RWPE1 (cell line): ENCODE results near the gene ACSF3.
A peak's percentile ranks its signal among the peaks of the same experiment; 100 is the strongest.

Experiments used
- CTCF ChIA-PET: fragments of 350-600 bp; sonication (Branson Sonifier 250); formaldehyde crosslinking; extraction: SDS; loops from one replicate; lab custom pipeline; 2021; lab: Yijun Ruan, JAX
- POLR2A ChIA-PET: fragments of 400-600 bp; formaldehyde crosslinking; extraction: SDS; loops from one replicate; lab custom pipeline; 2020; ENCODE audit warnings: antibody characterized with exemption; ENCODE audit not compliant: low non-redundant PET; lab: Yijun Ruan, JAX
- DNase-seq: peaks from one replicate; pipeline ENCODE4 v3.0.0; 2012; ENCODE audit warnings: low spot score
- H3K27ac ChIP-seq: fragments of 450-650 bp; 2 replicates; pipeline ENCODE4 v1.5.1; 2017
- TF ChIP-seq, protein P1 (sequence below): fragments of 450-650 bp; conservative IDR thresholded peaks from 2 replicates; pipeline ENCODE4 v1.5.1; 2017; ENCODE audit warnings: low read depth, mild to moderate bottlenecking

The ACSF3 gene

DNA sequence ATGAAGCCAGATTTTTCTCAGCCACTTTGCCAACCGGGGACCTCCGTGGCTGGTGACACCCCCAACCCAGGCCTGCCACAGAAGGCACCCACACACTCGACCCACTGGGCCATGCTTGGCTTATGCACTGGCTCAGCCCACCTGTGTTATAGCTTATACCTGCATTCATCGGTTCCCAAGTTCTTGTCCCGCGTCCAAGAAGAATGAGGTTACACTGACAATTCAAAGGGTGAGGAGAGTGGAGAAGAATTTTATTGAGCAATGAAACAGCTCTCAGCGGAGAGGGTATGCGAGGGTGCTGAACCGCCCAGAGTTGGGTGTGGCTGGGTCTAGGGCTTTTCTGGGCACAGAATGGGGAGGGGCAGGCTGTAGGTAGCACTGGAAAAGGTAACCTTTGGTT lies 55.7 kb downstream of the ACSF3 start:
- TF ChIP-seq, protein P1, sequence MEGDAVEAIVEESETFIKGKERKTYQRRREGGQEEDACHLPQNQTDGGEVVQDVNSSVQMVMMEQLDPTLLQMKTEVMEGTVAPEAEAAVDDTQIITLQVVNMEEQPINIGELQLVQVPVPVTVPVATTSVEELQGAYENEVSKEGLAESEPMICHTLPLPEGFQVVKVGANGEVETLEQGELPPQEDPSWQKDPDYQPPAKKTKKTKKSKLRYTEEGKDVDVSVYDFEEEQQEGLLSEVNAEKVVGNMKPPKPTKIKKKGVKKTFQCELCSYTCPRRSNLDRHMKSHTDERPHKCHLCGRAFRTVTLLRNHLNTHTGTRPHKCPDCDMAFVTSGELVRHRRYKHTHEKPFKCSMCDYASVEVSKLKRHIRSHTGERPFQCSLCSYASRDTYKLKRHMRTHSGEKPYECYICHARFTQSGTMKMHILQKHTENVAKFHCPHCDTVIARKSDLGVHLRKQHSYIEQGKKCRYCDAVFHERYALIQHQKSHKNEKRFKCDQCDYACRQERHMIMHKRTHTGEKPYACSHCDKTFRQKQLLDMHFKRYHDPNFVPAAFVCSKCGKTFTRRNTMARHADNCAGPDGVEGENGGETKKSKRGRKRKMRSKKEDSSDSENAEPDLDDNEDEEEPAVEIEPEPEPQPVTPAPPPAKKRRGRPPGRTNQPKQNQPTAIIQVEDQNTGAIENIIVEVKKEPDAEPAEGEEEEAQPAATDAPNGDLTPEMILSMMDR = no peak
- POLR2A ChIA-PET = no interaction called here
- CTCF ChIA-PET = interaction anchor here (0.6 kb wide), 2 partner anchors 18 to 22 kb away, joined by 3 read pairs; no protein-coding TSS in a partner anchor
- no peak for DNase-seq
- H3K27ac ChIP-seq = peak overlapping the region; percentile 75

DNA sequence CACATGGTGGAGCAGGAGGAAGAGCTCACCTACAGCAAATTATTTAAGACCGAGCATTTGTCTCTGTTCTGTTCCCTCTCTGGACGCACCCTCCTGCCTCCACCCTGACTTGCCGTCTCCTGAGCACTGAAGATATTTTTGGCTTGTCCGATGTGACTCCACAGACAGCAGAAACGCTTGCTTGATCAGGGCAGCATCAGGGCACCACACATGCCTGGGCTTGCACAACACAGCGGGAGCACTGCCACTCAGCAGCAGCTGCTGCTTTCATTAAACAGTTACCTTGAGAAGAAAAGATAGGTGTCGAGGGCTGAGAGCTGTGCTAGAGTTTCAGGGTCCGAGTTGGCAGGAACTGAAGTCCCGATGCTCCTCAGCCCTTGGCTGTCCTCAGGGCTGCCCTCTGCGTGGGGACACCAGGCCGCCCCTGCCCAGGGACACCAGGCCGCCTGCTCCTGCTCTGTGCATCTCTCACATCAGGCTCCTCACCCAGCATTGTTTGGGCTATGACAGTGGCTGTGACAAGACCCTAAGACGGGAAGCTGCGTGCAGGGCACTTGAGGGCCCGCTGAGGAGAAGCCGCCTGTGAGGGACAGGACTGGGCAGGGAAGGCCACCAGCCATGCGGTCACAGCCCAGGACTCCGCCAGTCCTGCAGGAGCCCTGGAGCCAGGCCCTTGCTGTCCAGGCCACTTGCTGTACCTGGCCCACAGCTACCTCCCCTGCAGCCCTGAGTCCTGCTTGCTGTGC lies 56.6 kb downstream of the ACSF3 start:
- peak overlapping the region; percentile 75 for H3K27ac ChIP-seq
- POLR2A ChIA-PET = no interaction called here
- TF ChIP-seq, protein P1 = no peak
- CTCF ChIA-PET = interaction anchor here (0.6 kb wide), 1 partner anchor 23 kb away, joined by 3 read pairs; no protein-coding TSS in a partner anchor
- peak; percentile 65 for DNase-seq

DNA sequence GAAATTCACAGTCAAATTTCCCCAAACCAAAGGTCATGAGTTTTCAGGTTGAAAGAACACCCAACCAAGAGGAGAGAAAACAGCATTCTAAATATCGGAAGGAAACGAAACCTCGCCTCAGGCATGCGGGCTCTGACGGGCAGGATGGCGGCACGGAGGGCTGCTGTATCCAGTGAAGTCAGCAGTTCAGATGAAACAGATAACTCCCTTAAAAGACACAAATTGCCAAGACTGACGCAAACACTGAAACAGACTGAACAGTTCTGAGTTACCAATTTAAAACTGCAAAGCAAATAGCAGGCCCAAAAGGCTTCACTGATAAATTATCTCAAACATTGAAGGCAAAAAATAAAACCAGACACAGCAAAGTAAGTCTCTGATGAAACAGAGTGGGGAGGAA lies 57.3 kb downstream of the ACSF3 start:
- TF ChIP-seq, protein P1 = no peak
- ChIA-PET CTCF (no interaction called here), POLR2A (no interaction called here)
- H3K27ac ChIP-seq = peak overlapping the region; percentile 75
- no peak for DNase-seq

DNA sequence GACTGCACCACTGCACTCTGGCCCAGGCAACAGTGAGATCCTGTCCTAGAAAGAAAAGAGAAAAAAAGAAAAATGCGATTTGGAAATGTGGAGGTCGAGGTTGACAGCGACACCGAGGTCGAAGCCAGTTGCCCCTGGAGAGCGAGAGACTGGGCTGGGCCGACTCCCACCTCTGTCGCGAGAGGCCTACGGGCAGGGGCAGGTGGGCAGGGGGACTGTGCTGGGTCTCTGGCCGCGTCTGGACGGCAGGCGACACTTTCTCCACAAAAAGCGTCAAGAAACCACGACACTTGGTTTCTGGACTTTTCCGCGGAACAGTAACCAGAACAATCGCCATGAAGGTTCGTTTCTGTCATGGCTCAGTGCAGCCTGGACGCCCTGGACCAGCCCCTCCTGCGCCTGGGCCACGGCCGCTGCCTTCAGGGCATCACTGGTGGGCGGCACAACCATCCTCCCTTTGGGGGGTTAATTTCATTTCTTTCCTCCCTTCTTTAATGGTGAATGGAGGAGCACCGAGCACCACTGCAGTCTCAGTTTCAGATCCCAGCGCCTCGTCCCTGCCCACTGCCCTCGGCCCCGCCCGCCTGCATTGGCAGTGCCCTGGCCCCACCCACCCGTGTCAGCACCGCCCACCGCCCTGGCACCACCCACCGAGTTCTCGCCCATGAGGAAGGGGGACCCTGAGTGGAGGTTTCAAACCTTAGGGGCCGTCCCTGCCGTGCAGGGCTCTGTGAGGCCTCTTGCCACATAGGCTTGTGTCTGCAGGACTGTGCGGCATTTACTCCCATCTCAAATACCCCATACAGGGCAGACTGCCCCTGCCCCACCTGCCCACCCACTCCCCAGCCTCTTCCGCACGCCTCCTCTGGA lies 59.4 kb downstream of the ACSF3 start:
- ChIA-PET CTCF (interaction anchor here (0.6 kb wide), 1 partner anchor 836 kb away, joined by 5 read pairs; no protein-coding TSS in a partner anchor), POLR2A (no interaction called here)
- H3K27ac ChIP-seq = peak overlapping the region; percentile 14; the same call in 1 of the 2 replicates
- no peak for DNase-seq
- TF ChIP-seq, protein P1 = no peak

DNA sequence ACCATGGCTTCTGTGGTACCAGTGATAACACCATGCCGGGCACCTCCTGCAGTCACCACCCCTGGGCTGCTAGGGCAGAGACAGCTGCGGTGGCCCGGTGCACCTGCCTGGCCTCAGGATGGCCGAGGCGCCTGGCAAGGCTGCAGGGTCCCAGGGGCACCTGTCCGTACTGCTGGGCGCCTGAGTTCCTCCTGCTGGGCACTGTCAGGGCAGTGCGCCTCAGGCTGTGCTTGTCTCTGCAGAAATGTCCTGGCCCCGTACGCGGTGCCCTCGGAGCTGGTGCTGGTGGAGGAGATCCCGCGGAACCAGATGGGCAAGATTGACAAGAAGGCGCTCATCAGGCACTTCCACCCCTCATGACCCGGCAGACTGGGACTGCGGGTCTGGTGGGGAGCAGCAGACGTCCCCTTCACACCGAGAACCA lies 60.2 kb downstream of the ACSF3 start:
- POLR2A ChIA-PET = no interaction called here
- peak; percentile 37 for DNase-seq
- TF ChIP-seq, protein P1 = no peak
- CTCF ChIA-PET = no interaction called here
- no peak overlapping the region for H3K27ac ChIP-seq
